COLO668 (cell line): ENCODE measurements around the gene NCBP3.

Experiments used
- DNase-seq: peaks from one replicate; lab custom pipeline; 2025; ENCODE audit not compliant: unreplicated experiment; lab: John Stamatoyannopoulos, UW

NCBP3 gene, protein sequence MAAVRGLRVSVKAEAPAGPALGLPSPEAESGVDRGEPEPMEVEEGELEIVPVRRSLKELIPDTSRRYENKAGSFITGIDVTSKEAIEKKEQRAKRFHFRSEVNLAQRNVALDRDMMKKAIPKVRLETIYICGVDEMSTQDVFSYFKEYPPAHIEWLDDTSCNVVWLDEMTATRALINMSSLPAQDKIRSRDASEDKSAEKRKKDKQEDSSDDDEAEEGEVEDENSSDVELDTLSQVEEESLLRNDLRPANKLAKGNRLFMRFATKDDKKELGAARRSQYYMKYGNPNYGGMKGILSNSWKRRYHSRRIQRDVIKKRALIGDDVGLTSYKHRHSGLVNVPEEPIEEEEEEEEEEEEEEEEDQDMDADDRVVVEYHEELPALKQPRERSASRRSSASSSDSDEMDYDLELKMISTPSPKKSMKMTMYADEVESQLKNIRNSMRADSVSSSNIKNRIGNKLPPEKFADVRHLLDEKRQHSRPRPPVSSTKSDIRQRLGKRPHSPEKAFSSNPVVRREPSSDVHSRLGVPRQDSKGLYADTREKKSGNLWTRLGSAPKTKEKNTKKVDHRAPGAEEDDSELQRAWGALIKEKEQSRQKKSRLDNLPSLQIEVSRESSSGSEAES

DNA sequence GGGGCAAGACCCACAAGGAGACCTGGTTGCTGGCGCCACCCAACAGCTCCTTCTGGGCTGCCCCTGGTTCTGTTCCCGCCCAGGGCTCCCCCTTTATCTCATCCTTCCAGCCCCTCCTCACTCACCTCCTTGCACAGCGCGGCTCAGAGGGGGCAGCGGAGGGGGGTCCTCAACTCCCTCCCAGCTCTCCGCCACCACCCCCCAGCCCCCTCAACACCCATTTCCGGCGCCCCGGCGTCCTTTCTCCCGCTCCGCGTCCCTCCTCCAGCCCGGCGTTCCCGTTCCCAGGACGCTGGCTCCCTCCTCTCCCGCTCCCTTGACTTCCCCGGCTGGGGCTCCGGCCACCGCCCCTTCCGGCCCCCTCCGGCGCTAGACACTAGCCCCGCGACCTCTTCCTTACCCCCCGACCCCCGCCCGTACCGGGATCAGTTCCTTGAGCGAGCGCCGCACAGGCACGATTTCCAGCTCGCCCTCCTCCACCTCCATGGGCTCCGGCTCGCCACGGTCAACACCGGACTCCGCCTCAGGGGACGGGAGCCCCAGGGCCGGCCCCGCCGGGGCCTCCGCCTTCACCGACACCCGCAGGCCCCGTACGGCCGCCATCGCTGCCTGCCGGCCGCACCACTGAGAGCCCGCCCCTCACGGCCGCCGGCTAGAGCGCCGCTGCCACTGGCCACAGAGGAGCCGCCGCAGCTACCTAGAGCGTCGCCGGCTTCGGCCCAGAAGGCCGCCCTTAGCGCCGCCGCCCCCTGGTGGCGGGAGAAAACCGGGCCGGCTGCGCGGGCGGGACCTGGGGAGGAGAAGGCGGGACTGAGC is at the start of gene NCBP3:
TSS of gene NCBP3 (minus strand) at position 626 of the 816 bp plus-strand sequence. CDS start at position 603, 23 bp downstream.
- DNase-seq: peak; percentile 91

DNA sequence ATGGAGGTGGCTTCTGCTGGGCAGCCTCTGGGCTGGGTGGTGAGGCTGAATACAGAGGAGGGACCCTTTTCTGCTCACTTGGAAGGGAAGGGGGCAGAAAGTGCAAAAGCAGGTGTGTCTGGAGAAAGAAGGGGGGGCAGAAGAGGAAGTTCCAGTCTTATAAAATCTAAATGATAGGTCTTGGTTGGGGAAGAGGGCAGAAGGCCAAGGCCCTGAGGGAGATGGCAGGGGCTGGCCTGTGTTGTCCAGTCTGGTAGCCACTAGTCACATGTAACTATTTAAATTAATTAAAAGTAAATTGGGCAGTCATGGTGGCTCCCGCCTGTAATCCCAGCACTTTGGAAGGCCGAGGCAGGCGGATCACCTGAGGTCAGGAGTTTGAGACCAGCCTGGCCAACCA is 49.3 kb upstream of the NCBP3 start:
- DNase-seq: no peak

DNA sequence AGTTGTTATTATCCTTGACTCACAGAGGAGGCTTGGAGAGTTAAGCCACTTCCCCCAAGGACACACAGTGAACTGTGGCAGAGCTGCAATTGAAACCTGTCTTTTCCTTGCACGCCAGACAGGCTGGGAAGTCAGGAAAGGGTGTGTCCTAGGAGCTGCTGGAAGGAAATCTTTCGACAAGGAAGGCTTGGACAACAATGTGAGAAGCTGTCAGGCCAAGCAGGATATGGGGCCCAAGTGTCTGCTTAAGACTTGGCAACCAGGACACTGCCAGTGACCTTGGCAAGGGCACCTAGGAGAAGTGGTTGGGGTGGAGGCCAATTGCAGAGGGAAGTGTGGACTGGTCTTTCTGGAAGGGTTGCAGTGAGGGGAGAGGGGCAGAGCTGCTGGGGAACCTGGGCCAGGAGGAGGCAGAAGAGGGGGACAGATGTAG is 48.9 kb upstream of the NCBP3 start:
- no peak for DNase-seq

DNA sequence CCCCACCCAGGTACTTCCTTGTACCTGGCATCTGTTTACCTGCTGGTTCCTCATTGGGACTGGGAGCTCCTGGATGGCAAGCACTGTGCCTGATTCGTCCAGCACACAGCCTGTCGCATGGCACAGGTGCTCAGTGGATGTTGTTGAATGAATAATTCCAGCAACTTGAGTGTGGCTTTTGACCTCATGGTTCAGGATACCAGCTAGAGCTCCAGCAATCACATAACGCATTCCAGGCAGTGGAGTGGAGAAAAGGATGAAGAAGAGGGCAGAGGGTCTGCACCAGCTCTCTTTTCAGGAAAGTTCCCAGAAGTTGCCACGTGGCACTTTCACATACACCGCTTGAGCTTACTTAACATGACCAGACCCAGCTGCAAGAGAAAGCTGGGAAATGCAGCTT is 48.1 kb upstream of the NCBP3 start:
- DNase-seq: peak; percentile 3

DNA sequence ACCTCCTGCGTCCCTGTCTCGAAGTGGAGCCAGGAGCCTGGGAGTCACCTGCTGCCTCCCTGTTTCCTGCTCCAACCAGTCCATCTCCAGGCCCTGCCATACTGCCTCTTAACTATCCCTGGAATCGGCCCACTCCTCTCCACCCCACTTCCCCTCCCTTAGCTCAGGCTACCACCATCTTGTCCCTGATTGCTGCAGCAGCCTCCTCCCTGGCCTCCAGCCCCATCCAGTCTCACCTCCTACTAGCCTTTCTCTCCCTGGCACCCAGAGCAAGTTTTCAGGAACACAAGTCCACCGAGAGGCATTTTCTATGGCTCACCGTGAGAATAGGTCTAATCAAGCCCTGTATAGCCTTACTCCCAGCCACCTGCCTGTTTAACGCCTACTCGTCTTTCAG is 47.7 kb upstream of the NCBP3 start:
- peak; percentile 24 for DNase-seq

DNA sequence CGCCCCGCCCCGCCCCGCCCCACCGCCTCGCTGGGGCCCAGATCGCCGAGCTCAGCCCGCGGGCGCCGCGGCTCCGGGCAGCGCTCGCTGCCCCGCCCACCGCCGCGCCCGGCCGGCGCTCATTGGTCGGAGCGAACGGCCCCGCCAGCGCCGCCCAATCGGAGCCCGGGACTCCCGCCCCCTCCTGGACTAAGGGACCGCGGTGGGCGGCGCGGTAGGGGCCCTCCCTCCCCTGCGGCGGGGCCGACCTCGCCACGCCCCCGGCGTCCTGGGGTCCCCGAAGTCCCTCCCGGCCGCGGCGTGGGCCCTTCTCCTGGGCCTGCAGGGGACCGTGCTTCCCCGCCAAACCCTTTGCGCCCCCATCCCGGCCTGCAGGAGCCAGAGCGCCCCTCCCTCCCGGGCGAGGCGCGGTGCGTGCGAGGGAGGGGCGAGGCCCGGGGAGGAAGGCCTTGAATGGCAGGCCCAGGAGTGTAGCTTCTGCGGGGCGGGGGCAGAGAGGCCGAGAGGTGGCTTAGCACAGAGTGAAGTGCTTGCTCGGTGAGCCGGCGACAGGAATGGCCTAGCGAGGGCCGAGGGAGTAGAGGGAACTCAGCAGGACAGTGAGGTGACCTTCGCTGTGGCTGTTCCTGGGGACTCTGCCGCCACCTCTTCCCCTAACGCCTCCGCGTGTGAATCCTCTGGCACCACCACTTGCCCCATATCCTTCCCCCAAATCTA is 47.1 kb upstream of the NCBP3 start, which contains the start of gene CAMKK1:
TSS of gene CAMKK1 (minus strand) at position 51 of the 717 bp plus-strand sequence. CDS start 7,366 bp downstream, outside the sequence.
- peak; percentile 91 for DNase-seq

DNA sequence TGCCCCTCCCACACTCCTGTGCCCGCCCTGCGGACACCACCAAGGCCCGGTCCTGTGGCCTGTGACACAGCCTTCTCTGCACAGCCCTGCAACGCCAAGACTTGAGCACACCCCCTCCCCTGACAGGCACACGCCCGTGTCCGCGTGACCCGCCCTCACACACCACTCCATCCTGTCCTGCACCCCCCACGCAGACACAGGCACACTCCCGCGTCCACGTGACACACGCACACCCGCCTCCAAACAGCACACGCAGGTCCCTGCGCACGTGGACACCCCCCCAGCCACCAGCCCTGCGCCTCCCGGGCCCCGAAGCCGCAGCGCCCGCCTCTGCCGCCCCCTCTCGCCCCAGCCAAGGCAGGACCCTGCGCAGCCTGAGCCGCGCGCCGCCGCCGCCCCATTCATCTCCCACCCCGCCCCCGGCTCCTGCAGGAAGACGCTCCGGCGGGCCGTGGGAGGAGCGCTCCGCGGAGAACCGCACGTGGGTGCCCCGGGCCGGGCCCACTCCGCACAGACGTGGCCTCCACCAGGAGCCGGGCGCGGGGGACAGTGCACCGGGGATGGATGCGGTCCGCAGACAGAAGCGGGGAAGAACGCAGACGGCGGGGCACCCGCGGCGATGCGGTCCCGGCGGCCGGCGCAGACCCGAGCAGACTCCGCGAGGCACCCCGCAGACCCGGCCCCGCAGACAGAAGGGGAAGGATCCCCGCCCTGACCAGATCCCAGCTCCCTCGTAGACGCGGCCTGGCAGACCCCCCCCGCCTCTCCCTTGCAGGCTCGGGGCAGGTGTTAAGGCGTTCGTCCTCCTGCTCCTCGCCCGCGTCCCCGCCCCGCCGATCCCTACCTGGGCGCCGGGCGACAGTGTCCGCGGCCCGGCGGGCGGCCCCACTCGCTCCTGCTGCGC is 46.3 kb upstream of the NCBP3 start:
- DNase-seq: peak; percentile 70

DNA sequence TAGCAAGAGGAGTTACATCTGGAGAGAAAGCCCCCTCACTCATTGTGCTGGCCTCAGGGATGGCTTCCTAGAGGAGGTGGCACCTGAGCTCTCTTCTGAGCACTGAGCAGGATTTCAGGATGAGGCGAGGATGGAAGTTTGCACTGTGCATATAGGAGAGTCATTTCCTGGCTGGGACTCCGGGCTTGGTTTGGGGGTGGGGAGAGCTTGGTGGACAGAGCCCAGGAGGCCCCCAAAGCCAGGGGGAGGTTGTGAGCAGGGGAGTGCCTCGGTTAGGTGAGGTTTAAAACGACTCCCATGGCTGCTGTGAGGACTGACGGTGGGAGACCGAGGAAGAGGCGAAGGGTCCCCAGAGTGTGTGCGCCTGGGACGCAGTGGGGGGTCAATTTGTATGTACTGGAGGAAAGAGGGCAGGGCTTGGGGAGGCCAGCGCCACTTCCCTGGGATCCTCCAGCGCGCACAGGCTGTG is 45.6 kb upstream of the NCBP3 start:
- no peak for DNase-seq

DNA sequence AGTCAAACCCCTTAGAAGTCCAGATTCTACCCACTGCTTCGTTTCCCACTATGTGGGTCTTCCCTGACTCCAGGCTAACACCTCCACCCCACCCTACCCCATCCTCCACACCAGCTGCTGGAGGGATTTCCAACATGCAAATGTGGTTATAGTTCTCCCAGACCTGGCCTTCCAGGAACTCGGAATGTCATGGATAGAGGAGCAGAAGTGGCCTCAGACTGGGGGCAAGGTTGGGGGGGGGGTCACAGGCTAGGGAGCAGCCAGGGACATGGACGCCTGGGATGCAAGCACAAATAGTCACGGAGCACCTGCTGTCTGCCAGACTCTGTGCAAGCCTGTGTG is 44.8 kb upstream of the NCBP3 start:
- DNase-seq: peak; percentile 33

DNA sequence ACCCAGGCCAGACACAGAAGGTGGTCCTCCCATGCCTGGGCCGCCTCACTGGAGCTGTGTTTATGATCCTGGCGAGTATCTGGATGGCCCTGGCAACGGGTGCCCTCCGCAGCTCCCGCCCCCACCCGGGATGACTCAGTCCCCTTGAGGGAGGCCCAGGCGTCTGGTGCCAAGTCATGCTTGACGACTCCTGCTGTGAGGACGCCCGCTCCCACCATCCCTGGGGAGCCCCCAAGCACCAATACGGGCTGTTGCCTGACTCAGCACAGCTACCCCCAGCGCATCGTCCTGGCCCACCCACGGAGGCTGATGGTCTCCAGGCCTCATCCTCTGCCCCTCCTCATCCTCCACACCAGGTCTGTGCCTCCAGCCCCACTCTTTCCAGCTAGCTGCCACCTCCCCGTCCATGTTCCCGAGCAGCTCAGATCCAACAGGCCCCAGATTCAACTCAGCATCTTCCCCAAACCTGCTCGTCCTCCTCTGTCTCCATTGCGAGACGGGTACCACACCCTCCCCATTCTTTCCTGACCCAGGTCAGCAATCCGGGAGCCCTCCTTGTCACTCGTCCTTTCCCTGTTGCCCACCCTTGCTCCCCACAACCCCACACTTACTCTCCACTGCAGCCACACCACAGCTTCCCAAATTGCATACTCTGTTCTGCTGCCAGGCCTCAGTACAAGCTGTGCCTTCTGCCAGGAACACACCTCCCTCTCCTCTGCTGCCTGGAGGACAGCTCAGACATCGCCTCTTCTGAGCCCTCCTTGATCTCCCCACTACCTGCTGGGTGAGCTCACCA is 44.2 kb upstream of the NCBP3 start:
- peak; percentile 91 for DNase-seq

DNA sequence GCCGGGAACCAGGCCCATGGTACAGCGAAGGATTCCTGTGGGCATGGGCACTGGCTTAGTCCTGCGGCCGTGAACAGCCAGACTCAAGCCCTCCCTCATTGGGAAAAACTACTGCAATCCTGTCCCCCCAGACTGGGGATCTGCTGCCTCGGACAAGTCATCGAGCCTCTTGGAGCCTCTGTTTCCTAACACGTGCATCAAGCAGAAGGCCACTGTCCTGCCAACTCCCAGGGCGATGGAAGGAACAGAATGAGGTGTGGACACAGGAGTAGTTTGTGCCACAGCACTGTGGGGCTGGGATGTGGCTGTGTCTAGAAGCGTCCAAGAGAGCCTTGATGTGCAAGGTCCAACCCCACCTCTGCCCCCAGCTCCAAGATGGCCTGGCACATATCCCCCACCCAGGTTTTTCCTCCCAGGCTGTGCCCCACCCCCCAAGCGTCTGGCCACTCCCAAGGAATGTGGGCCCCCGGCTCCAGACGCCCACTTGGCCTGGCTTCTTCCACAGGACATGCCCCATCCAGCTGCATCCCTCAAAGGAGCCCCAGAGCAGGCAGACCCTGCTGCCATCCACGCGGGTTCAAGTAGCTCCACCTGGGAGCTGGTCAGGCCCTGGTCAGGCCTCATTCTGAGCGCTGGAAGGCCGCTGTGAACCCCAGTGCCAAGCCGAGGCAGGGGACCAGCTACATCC is 43.4 kb upstream of the NCBP3 start:
- DNase-seq: peak; percentile 22

DNA sequence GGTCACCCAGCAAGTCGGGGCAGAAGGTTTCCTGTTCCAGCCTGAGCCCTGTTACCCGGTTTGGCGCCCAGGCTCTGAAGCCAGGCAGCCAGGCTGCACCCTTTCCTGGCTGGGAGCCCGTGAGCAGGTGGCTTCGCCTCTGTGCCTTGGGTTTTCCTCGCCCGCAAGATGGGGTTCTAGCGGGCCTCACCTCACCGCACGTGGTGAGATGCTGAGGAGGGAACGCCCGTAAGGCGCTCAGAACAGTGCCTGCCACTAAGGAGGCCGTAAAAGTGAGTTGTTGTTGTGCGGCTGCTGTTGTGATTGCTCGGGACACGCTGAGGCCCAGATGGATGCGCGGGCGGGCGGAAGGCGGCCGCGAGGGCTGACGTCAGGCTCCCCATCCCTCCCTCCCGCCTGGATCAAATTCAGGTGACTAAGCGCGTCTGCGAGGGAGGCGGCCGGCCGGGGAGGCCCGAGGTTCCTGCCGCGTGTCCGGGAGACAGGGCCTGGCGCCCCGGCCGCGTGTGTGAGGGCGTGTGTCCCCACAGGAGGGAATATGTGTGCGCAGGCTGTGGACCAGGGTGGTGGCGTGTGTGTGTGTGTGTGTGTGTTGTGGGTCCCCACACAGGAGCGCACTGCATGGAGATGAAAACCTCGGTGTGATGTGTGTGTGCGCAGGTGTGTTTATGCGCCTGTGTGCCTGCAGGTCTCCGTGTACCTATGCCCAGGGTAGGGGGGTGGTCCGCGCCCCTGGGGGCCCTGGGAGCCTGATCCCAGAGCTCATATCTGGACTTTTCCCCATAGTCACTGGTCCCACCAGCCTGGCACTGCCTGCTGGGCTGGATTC is 42.5 kb upstream of the NCBP3 start:
- DNase-seq: peak; percentile 89

DNA sequence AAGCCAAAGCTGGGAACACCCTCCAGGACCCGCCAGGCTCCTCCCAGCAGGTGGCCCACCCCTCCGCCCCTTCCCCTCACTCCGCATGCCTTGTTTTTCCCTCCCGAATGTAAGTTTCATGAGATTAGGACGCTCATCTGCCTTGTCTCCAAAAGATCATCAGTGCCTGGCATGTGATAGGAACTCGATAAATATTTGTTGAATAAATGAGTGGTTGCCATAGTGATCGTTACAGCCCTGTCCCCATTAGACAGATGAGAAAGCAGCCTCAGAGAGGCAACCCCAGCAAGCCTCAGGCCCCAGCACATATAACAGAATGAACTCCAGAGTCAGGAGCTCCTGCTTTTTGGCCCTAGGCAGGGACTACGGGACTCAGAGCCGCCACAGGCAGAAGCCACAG is 41.8 kb upstream of the NCBP3 start:
- DNase-seq: peak; percentile 45

DNA sequence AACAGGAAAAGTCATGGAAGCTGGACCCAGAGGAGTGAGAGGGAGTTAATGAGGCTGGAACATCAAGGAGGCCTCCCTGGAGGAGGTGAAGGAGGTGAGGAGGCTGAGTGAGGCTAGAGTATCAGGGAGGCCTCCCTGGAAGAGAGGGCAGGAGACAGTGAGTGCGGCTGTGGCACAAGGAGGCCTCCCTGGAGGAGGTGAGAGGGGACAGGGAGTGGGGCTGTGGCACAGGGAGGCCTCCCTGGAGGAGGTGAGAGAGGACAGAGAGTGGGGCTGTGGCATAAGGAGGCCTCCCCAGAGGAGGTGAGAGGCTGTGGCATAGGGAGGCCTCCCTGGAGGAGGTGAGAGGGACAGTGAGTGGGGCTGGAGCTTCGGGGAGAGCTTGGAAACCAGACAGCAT is 41.3 kb upstream of the NCBP3 start:
- DNase-seq: no peak

DNA sequence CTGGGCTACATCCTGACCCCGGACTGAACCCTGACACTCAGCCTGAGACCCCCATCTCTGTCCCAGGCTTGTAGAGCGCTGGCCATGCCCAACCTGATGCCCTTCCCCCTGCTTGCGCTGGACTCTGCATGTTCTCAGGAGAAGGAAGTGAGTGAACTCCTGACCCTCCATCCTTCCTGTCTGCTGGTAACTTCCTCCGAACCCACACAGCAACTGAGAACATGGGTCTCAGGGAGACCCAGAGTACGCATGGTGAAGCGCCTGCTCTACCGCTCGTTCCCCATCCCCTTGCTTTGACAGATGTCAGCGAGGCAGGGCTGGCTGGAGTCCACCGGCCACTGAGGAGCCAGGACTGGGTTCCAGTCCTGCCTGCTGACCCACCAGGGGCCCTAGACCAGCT is 40.7 kb upstream of the NCBP3 start:
- DNase-seq: no peak

DNA sequence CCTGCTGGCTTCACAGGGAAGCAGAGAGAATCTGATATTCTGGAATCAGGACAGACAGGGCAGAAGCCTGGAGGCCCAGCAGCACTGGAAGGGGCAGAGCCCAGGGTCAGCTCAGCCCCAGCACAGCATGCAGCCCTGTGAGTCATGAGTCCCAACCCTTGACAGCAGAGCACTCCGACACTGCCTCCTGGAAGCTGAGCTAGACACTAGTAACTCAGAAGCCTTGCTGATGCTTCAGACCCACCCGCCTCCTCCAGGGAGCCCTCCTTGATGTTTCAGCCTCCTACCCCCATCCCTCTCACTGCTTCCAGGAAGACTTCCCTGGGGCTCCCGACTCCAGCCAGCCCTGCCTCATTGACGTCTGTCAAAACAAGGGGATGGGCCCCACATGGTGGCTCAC is 39.9 kb upstream of the NCBP3 start:
- DNase-seq: no peak

DNA sequence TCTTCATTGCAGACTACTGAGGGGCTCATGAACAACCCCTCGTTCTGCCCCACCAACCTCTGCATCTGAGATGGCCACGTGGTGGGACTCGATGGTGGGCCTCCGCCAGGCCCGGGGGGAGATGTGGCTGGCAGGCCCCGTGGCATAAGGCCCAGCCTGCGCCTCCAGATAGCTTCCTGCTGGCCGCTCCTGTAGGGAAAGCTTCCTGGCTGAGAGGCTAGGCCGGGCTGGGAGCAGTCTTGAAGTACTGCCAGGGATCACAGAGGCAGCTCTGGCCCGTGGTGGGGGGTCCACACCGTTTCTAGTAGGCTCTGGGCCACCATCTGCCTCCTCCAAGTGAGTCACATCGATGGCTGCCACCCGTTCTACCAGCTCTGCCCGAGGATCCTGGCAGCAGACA is 39.2 kb upstream of the NCBP3 start:
- no peak for DNase-seq

DNA sequence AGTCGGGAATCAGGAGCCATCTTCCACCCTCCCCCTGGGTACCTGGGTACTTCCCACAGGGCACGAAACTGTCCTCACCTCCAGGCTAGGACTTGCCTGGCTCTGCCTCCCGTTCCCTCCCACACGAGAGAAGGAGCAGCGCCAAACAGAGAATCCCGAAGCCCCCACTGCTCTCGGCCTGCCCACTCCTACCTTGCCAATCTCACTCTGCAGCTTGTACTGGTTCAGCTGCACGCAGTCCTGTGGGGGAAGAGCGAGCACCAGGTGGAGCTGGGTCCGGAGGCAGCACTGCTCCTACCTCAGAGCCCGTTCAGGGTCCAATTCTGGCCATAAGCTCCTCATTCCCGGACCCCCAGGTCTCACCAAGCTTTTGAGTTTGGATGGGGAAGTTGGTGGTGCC is 38.1 kb upstream of the NCBP3 start:
- no peak for DNase-seq
